Measurements from ENCODE around the gene MLLT3. TPM values are rescaled to one million over a fixed set of nuclear protein-coding genes. Genes with fewer than 3 reads are reported as not detected.

The MLLT3 gene
- total RNA-seq, 1 experiment from 2014 or later = 7.0 TPM

GRCh38 chr9:20636888-20637440 is 14.7 kb upstream of the MLLT3 start:
- Mint-ChIP-seq H3K4me1 (peaks cover 30% of the 10 kb centered on the region), H3K9me3 (no peaks in the 10 kb centered on the region), H3K27me3 (ENCODE audit: low read depth) (no peaks in the 10 kb centered on the region), H3K36me3 (no peaks in the 10 kb centered on the region), H3K4me3 (no peak overlapping the region), H3K27ac (peak overlapping the region; percentile 61; the same call in 1 of the 2 replicates)
- ChIA-PET CTCF (no interaction called here), POLR2A (no interaction called here)
- no peak for TF ChIP-seq ZNF512 (CRISPR knock-in tag; IDR thresholded peaks at IDR 0.05; ENCODE audit: borderline replicate concordance)
- no peak for TF ChIP-seq PREB (CRISPR knock-in tag; IDR thresholded peaks at IDR 0.05; ENCODE audit: borderline replicate concordance)
- no peak for TF ChIP-seq TEAD1 (CRISPR knock-in tag; IDR thresholded peaks at IDR 0.05)
- no peak for TF ChIP-seq ESRRA (CRISPR knock-in tag; IDR thresholded peaks at IDR 0.05; ENCODE audit: borderline replicate concordance)
- TF ChIP-seq TEAD4 (CRISPR knock-in tag; IDR thresholded peaks at IDR 0.05) = no peak
- no peak for TF ChIP-seq GTF2I (CRISPR knock-in tag; conservative IDR thresholded peaks at IDR 0.05)
- no peak for TF ChIP-seq CREB1 (CRISPR knock-in tag; IDR thresholded peaks at IDR 0.05)
- no peak for TF ChIP-seq ATF2 (CRISPR knock-in tag; IDR thresholded peaks at IDR 0.05; ENCODE audit: borderline replicate concordance, low read depth)
- no peak for TF ChIP-seq ZNF396 (CRISPR knock-in tag; IDR thresholded peaks at IDR 0.05; ENCODE audit: borderline replicate concordance)
- no peak for TF ChIP-seq ARID4B (CRISPR knock-in tag; IDR thresholded peaks at IDR 0.05; ENCODE audit: borderline replicate concordance)
- no peak for TF ChIP-seq MYBL2 (CRISPR knock-in tag; IDR thresholded peaks at IDR 0.05)
- no peak for TF ChIP-seq RELA (CRISPR knock-in tag; IDR thresholded peaks at IDR 0.05; ENCODE audit: borderline replicate concordance)
- no peak for TF ChIP-seq ZNF263 (CRISPR knock-in tag; IDR thresholded peaks at IDR 0.05; ENCODE audit: low read depth)
- TF ChIP-seq ELF4 (CRISPR knock-in tag; IDR thresholded peaks at IDR 0.05; ENCODE audit: low read depth) = no peak
- TF ChIP-seq NFYB (CRISPR knock-in tag; conservative IDR thresholded peaks at IDR 0.05; ENCODE audit: low read depth) = no peak
- no peak for TF ChIP-seq GABPB1 (CRISPR knock-in tag; IDR thresholded peaks at IDR 0.05)
- ATAC-seq = peak; percentile 73
- DNase-seq (ENCODE audit: low spot score) = no peak

GRCh38 chr9:20634895-20635294 is 12.6 kb upstream of the MLLT3 start:
- ChIA-PET POLR2A (no interaction called here), CTCF (no interaction called here)
- Mint-ChIP-seq H3K27me3 (ENCODE audit: low read depth) (no peaks in the 10 kb centered on the region), H3K4me1 (peaks cover 30% of the 10 kb centered on the region), H3K27ac (no peak overlapping the region), H3K4me3 (no peak overlapping the region), H3K36me3 (no peaks in the 10 kb centered on the region), H3K9me3 (no peaks in the 10 kb centered on the region)
- DNase-seq (ENCODE audit: low spot score) = no peak
- ATAC-seq = peak; percentile 79
- TF ChIP-seq ZSCAN18 (CRISPR knock-in tag; IDR thresholded peaks at IDR 0.05) = no peak
- no peak for TF ChIP-seq IRF1 (CRISPR knock-in tag; IDR thresholded peaks at IDR 0.05)
- TF ChIP-seq NR1H2 (CRISPR knock-in tag; IDR thresholded peaks at IDR 0.05) = no peak
- no peak for TF ChIP-seq ZNF219 (CRISPR knock-in tag; IDR thresholded peaks at IDR 0.05; ENCODE audit: borderline replicate concordance)
- no peak for TF ChIP-seq FOXP1 (CRISPR knock-in tag; IDR thresholded peaks at IDR 0.05; ENCODE audit: borderline replicate concordance)
- TF ChIP-seq ZNF423 (CRISPR knock-in tag; IDR thresholded peaks at IDR 0.05) = no peak
- TF ChIP-seq ZNF281 (CRISPR knock-in tag; IDR thresholded peaks at IDR 0.05) = no peak
